Measurements from ENCODE around the gene TMEM107. TPM values are rescaled to one million over a fixed set of nuclear protein-coding genes. Genes with fewer than 3 reads are reported as not detected.

Gene TMEM107
- total RNA-seq, 1 experiment from 2014 or later: 30.1 TPM

- no peaks in the 10 kb centered on the region for H3K9me2 ChIP-seq (ENCODE audit: insufficient read depth)
- H4K20me1 ChIP-seq (ENCODE audit: insufficient read depth): no peaks in the 10 kb centered on the region
- TF ChIP-seq FOSL1 (IDR thresholded peaks at IDR 0.05; ENCODE audit: low read depth) (no peak), EZH2 (IDR thresholded peaks at IDR 0.05) (no peak), ZNF274 (IDR thresholded peaks at IDR 0.05; ENCODE audit: low read depth, low read length) (no peak), JUND (IDR thresholded peaks at IDR 0.05) (no peak), RAD21 (IDR thresholded peaks at IDR 0.05; ENCODE audit: low read depth) (no peak), TCF7L2 (IDR thresholded peaks at IDR 0.05; ENCODE audit: borderline replicate concordance, extremely low read depth, insufficient read depth, insufficient read length) (no peak), EZH2phosphoT487 (IDR thresholded peaks at IDR 0.05; ENCODE audit: borderline replicate concordance) (no peak), POLR2A (IDR thresholded peaks at IDR 0.05; ENCODE audit: borderline replicate concordance, extremely low read depth, insufficient read depth, insufficient read length) (no peak), SIN3A (IDR thresholded peaks at IDR 0.05; ENCODE audit: low read depth) (no peak), ELF1 (IDR thresholded peaks at IDR 0.05; ENCODE audit: borderline replicate concordance, low read depth) (no peak), CBX3 (IDR thresholded peaks at IDR 0.05; ENCODE audit: low read depth) (no peak), CEBPB (IDR thresholded peaks at IDR 0.05; ENCODE audit: low read depth) (no peak), SRF (IDR thresholded peaks at IDR 0.05; ENCODE audit: low read depth) (no peak), MAX (IDR thresholded peaks at IDR 0.05) (no peak), CTCF (IDR thresholded peaks at IDR 0.05 in 2 of 3, conservative IDR thresholded peaks at IDR 0.05 in 1 of 3; ENCODE audit: borderline replicate concordance in 1 of 3, insufficient read depth in 1 of 3, low read depth in 2 of 3, low read length in 2 of 3) (no peak), POLR2AphosphoS5 (IDR thresholded peaks at IDR 0.05; ENCODE audit: low read depth, low read length) (no peak), SP1 (IDR thresholded peaks at IDR 0.05; ENCODE audit: low read depth) (no peak)
- TF ChIP-seq, protein P1, sequence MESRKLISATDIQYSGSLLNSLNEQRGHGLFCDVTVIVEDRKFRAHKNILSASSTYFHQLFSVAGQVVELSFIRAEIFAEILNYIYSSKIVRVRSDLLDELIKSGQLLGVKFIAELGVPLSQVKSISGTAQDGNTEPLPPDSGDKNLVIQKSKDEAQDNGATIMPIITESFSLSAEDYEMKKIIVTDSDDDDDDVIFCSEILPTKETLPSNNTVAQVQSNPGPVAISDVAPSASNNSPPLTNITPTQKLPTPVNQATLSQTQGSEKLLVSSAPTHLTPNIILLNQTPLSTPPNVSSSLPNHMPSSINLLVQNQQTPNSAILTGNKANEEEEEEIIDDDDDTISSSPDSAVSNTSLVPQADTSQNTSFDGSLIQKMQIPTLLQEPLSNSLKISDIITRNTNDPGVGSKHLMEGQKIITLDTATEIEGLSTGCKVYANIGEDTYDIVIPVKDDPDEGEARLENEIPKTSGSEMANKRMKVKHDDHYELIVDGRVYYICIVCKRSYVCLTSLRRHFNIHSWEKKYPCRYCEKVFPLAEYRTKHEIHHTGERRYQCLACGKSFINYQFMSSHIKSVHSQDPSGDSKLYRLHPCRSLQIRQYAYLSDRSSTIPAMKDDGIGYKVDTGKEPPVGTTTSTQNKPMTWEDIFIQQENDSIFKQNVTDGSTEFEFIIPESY (IDR thresholded peaks at IDR 0.05; ENCODE audit: extremely low read depth, insufficient replicate concordance, low read length): no peak
- TF ChIP-seq, protein P2, sequence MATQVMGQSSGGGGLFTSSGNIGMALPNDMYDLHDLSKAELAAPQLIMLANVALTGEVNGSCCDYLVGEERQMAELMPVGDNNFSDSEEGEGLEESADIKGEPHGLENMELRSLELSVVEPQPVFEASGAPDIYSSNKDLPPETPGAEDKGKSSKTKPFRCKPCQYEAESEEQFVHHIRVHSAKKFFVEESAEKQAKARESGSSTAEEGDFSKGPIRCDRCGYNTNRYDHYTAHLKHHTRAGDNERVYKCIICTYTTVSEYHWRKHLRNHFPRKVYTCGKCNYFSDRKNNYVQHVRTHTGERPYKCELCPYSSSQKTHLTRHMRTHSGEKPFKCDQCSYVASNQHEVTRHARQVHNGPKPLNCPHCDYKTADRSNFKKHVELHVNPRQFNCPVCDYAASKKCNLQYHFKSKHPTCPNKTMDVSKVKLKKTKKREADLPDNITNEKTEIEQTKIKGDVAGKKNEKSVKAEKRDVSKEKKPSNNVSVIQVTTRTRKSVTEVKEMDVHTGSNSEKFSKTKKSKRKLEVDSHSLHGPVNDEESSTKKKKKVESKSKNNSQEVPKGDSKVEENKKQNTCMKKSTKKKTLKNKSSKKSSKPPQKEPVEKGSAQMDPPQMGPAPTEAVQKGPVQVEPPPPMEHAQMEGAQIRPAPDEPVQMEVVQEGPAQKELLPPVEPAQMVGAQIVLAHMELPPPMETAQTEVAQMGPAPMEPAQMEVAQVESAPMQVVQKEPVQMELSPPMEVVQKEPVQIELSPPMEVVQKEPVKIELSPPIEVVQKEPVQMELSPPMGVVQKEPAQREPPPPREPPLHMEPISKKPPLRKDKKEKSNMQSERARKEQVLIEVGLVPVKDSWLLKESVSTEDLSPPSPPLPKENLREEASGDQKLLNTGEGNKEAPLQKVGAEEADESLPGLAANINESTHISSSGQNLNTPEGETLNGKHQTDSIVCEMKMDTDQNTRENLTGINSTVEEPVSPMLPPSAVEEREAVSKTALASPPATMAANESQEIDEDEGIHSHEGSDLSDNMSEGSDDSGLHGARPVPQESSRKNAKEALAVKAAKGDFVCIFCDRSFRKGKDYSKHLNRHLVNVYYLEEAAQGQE (IDR thresholded peaks at IDR 0.05; ENCODE audit: low read depth): no peak
- TF ChIP-seq, protein P3, sequence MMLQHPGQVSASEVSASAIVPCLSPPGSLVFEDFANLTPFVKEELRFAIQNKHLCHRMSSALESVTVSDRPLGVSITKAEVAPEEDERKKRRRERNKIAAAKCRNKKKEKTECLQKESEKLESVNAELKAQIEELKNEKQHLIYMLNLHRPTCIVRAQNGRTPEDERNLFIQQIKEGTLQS (IDR thresholded peaks at IDR 0.05): no peak
- H3K4me2 ChIP-seq (ENCODE audit: low read length): peak overlapping the region; percentile 86
- ATAC-seq (no peak), DNase-seq (ENCODE audit: low read depth, low spot score) (no peak)
- H3K36me3 ChIP-seq (ENCODE audit: control insufficient read depth in 1 of 2, insufficient read depth in 2 of 2, low read length in 2 of 2): no peaks in the 10 kb centered on the region
- no peak overlapping the region; the same call in 1 of the 2 replicates for H3K27ac ChIP-seq (ENCODE audit: low read depth, low read length)
- H2AFZ ChIP-seq (ENCODE audit: low read depth, low read length, poor library complexity, severe bottlenecking): peak overlapping the region; percentile 65
- no peak overlapping the region for H3K9ac ChIP-seq (ENCODE audit: low read length)
- intact Hi-C loops (cut with micrococcal nuclease): loop anchor here (5.0 to 10.0 kb wide), 2 partner anchors 257 to 441 kb away; partner anchors contain the start of genes RPL26, TP53 and WRAP53
- no peaks in the 10 kb centered on the region for H3K9me3 ChIP-seq (ENCODE audit: control insufficient read depth in 1 of 2, insufficient read depth in 1 of 2, low read depth in 1 of 2, low read length in 2 of 2)
- peak overlapping the region; percentile 20 to 39 for H3K4me3 ChIP-seq (replicated peaks in 1 of 2; ENCODE audit: low read depth in 1 of 2, low read length in 2 of 2)
- ChIA-PET RAD21 (ENCODE audit: low non-redundant PET in 1 of 2, low total read pairs in 2 of 2, uncharacterized antibody in 2 of 2, unreplicated experiment in 2 of 2) (no interaction called here), CTCF (interaction anchor here (1.6 to 2.1 kb wide), 2 partner anchors 9 to 10 kb away, joined by 6 to 7 read pairs; no protein-coding TSS in a partner anchor), POLR2A (interaction anchor here (1.6 to 2.8 kb wide), 2 partner anchors 45 to 62 kb away, joined by 4 to 14 read pairs; partner anchors contain the start of gene BORCS6)
- BruUV-seq (replicated peaks): no TSS peak
- H3K79me2 ChIP-seq (ENCODE audit: insufficient read depth, low read length): no peaks in the 10 kb centered on the region
- H3K27me3 ChIP-seq (ENCODE audit: insufficient read depth, low read length): no peaks in the 10 kb centered on the region
- peaks cover 19 to 57% of the 10 kb centered on the region in 2 experiments for H3K4me1 ChIP-seq (ENCODE audit: control insufficient read depth in 1 of 2, insufficient read depth in 2 of 2, low read length in 2 of 2)
These were observed 47.9 kb downstream of the TMEM107 start for GRCh38 chr17:8128125-8128784.
